PC-9 (cell line): ENCODE results near the gene PLA2G15. TPM values are rescaled to one million over a fixed set of nuclear protein-coding genes. Genes with fewer than 3 reads are reported as not detected.

Source experiments
- BruUV-seq: library from RNA; stranded (reverse); fragments of 400-500 nt; replicated peaks from 2 replicates; lab custom pipeline; 2021; lab: Mats Ljungman, UMichigan
- CTCF ChIA-PET: fragments of 300-600 bp; sonication (Branson Sonifier 250); formaldehyde crosslinking; loops from one replicate; lab custom pipeline; 2022; ENCODE audit warnings: antibody characterized with exemption; lab: Charles Lee
- POLR2A ChIA-PET: fragments of 300-600 bp; sonication (Branson Sonifier 250); formaldehyde crosslinking; loops from one replicate; lab custom pipeline; 2022; ENCODE audit warnings: antibody characterized with exemption; ENCODE audit not compliant: unreplicated experiment; lab: Charles Lee
- DNase-seq, 2 experiments: peaks; one replicate each; pipeline versions ENCODE4 v3.0.0 to v3.0.0-alpha.2; 2015 to 2022; ENCODE audit warnings: mixed read lengths in 1 of 2
- H2AFZ ChIP-seq: fragments of 200-600 bp; sonication (generic); 2 replicates; pipeline ENCODE4 v1.8.1; 2017; ENCODE audit warnings: antibody characterized with exemption
- H3F3A ChIP-seq: fragments of 200-600 bp; sonication (generic); 2 replicates; pipeline ENCODE4 v1.8.1; 2017; ENCODE audit warnings: antibody characterized with exemption, mild to moderate bottlenecking, low read depth; ENCODE audit not compliant: insufficient read depth
- H3K27ac ChIP-seq: fragments of 200-600 bp; sonication (generic); 2 replicates; pipeline ENCODE4 v1.6.1; 2016; ENCODE audit warnings: mixed run types
- H3K27me3 ChIP-seq: fragments of 200-600 bp; sonication (generic); 2 replicates; pipeline ENCODE4 v1.6.1; 2016; ENCODE audit warnings: low read depth, mixed run types; ENCODE audit not compliant: insufficient read depth
- H3K36me3 ChIP-seq: fragments of 200-600 bp; sonication (generic); 2 replicates; pipeline ENCODE4 v1.6.1; 2016; ENCODE audit warnings: low read depth, mixed run types
- H3K4me1 ChIP-seq: fragments of 200-600 bp; sonication (generic); replicated peaks from 2 replicates; pipeline ENCODE4 v1.6.1; 2016; ENCODE audit warnings: mixed run types; ENCODE audit not compliant: insufficient read depth
- H3K4me2 ChIP-seq: fragments of 200-600 bp; sonication (generic); 2 replicates; pipeline ENCODE4 v1.6.1; 2017; ENCODE audit warnings: mixed run types
- H3K4me3 ChIP-seq: fragments of 200-600 bp; sonication (generic); 2 replicates; pipeline ENCODE4 v1.6.1; 2016; ENCODE audit warnings: mixed run types
- H3K79me2 ChIP-seq: fragments of 200-600 bp; sonication (generic); 2 replicates; pipeline ENCODE4 v1.6.1; 2017; ENCODE audit warnings: low read depth, mixed run types
- H3K9me2 ChIP-seq: fragments of 200-600 bp; sonication (generic); 2 replicates; pipeline ENCODE4 v1.8.1; 2017; ENCODE audit warnings: mild to moderate bottlenecking; ENCODE audit not compliant: insufficient read depth
- H3K9me3 ChIP-seq: fragments of 200-600 bp; sonication (generic); 2 replicates; pipeline ENCODE4 v1.8.1; 2016; ENCODE audit warnings: low read depth; ENCODE audit not compliant: insufficient read depth
- H4K20me1 ChIP-seq: fragments of 200-600 bp; sonication (generic); 2 replicates; pipeline ENCODE4 v1.8.1; 2017; ENCODE audit not compliant: insufficient read depth
- EZH2 ChIP-seq: fragments of 200-600 bp; sonication (generic); IDR thresholded peaks from 2 replicates; pipeline ENCODE4 v1.8.0; 2017; ENCODE audit warnings: antibody characterized with exemption, low read depth
- intact Hi-C: fragments of 100-400 bp; cut with micrococcal nuclease; formaldehyde crosslinking; loops from one replicate; pipeline ENCODE4 v1.10.0; 2022; ENCODE audit not compliant: unreplicated experiment
- total RNA-seq: library from RNA; stranded (reverse); gene quantifications from 2 replicates; pipeline ENCODE4 v1.2.3, GENCODE V29; 2021
- TF ChIP-seq, protein P1 (sequence below): fragments of 200-600 bp; sonication (generic); conservative IDR thresholded peaks from 2 replicates; pipeline ENCODE4 v1.6.1; 2017; ENCODE audit warnings: mixed run types, antibody characterized with exemption, mild to moderate bottlenecking, moderate library complexity

Gene PLA2G15
- total RNA-seq, 1 experiment from 2014 or later: 14.0 TPM

DNA sequence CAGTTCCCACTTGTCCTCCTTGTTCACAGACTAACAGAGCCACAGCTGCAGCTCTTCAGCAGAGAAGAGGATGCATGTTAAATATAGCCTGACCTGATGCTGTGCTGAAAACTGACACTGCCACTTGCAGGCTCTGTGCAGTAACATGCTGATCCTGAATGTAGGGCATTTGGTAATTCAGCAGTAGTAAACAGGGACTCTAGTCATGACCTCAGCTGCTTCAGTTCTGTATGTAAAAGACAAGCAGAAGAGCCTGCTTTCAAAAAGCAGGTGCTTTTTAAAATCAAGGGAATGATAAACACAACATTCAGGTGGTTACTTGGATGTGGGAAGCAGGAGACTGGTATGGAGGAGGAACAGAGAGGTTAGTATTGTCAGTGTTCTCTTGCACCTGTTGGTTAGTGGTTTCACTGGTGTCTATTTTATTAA lies 43.1 kb upstream of the PLA2G15 start:
- Histone ChIP-seq H3F3A (peaks cover 16% of the 10 kb centered on the region), H3K27ac (no peak overlapping the region), H3K36me3 (no peaks in the 10 kb centered on the region), H3K79me2 (no peaks in the 10 kb centered on the region), H3K4me1 (peaks cover 17% of the 10 kb centered on the region), H3K9me3 (no peaks in the 10 kb centered on the region), H3K4me3 (no peak overlapping the region), H2AFZ (no peak overlapping the region), H3K4me2 (no peak overlapping the region), H4K20me1 (peaks cover 4% of the 10 kb centered on the region; the same call in 1 of the 2 replicates), H3K27me3 (no peaks in the 10 kb centered on the region), H3K9me2 (no peaks in the 10 kb centered on the region)
- ChIA-PET POLR2A (no interaction called here), CTCF (no interaction called here)
- no peak for DNase-seq
- no TSS peak for BruUV-seq
- intact Hi-C loops: no loop called here
- TF ChIP-seq, protein P1, sequence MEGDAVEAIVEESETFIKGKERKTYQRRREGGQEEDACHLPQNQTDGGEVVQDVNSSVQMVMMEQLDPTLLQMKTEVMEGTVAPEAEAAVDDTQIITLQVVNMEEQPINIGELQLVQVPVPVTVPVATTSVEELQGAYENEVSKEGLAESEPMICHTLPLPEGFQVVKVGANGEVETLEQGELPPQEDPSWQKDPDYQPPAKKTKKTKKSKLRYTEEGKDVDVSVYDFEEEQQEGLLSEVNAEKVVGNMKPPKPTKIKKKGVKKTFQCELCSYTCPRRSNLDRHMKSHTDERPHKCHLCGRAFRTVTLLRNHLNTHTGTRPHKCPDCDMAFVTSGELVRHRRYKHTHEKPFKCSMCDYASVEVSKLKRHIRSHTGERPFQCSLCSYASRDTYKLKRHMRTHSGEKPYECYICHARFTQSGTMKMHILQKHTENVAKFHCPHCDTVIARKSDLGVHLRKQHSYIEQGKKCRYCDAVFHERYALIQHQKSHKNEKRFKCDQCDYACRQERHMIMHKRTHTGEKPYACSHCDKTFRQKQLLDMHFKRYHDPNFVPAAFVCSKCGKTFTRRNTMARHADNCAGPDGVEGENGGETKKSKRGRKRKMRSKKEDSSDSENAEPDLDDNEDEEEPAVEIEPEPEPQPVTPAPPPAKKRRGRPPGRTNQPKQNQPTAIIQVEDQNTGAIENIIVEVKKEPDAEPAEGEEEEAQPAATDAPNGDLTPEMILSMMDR: no peak
- TF ChIP-seq EZH2: no peak

DNA sequence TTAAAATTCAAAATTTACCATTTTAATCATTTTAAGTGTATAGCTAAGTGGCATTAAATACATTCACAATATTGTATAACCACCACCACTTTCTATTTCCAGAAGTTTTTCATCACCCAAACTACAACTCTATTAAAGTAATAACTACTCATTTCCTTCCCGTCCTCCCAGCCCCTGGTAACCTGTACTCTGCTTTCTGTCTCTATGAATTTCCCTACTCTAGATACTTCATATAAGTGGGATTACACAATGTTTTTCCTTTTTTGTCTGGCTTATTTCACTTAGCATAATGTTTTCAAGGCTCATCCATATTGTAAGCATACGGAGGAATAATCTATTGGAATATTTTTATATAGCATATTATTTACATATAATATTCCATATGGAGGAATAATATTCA lies 38.9 kb upstream of the PLA2G15 start:
- TF ChIP-seq, protein P1: no peak
- TF ChIP-seq EZH2: no peak
- CTCF ChIA-PET: no interaction called here
- H3K4me3 ChIP-seq: no peak overlapping the region
- H3K36me3 ChIP-seq: no peaks in the 10 kb centered on the region
- H2AFZ ChIP-seq: no peak overlapping the region
- no peaks in the 10 kb centered on the region for H3K79me2 ChIP-seq
- H3K27me3 ChIP-seq: no peaks in the 10 kb centered on the region
- no peaks in the 10 kb centered on the region for H4K20me1 ChIP-seq
- no peaks in the 10 kb centered on the region for H3K9me3 ChIP-seq
- no peaks in the 10 kb centered on the region for H3K9me2 ChIP-seq
- BruUV-seq: no TSS peak
- intact Hi-C loops: no loop called here
- H3K27ac ChIP-seq: no peak overlapping the region
- H3K4me2 ChIP-seq: no peak overlapping the region
- POLR2A ChIA-PET: interaction anchor here (0.6 kb wide), 1 partner anchor 121 kb away, joined by 3 read pairs; no protein-coding TSS in a partner anchor
- H3K4me1 ChIP-seq: no peaks in the 10 kb centered on the region
- DNase-seq: no peak
- H3F3A ChIP-seq: no peaks in the 10 kb centered on the region

DNA sequence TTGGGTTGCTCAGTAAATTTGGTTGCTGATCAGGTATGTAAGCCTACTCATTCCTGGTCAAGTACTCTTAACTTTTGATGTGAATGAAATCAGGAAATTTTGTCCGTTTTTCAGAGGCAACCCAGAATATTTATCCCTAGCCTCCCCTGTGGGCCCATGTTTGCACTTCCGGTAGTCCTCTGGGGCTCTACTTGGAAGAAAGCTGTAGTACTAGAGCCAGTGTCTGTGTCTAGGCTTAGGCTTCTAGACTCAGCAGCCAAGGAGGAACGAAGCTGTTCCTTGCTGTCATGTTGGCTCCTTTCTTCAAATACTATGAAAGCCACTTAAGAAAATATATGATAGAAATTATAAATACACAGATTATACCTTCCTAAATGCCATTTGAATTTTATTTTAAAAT lies 30.4 kb upstream of the PLA2G15 start:
- no peaks in the 10 kb centered on the region for H3K36me3 ChIP-seq
- H3F3A ChIP-seq: no peaks in the 10 kb centered on the region
- H2AFZ ChIP-seq: no peak overlapping the region
- H3K4me2 ChIP-seq: no peak overlapping the region
- H3K79me2 ChIP-seq: no peaks in the 10 kb centered on the region
- H3K27me3 ChIP-seq: no peaks in the 10 kb centered on the region
- CTCF ChIA-PET: no interaction called here
- H3K27ac ChIP-seq: no peak overlapping the region
- TF ChIP-seq, protein P1: no peak
- no peak for TF ChIP-seq EZH2
- H3K9me3 ChIP-seq: no peaks in the 10 kb centered on the region
- no TSS peak for BruUV-seq
- H3K9me2 ChIP-seq: no peaks in the 10 kb centered on the region
- no peak overlapping the region for H3K4me3 ChIP-seq
- DNase-seq: no peak
- intact Hi-C loops: no loop called here
- POLR2A ChIA-PET: no interaction called here
- no peaks in the 10 kb centered on the region for H3K4me1 ChIP-seq
- H4K20me1 ChIP-seq: no peaks in the 10 kb centered on the region
